Renal cortex interstitium (tissue), 11 donors: ENCODE measurements around the gene IRAK2. TPM values are rescaled to one million over a fixed set of nuclear protein-coding genes. Genes with fewer than 3 reads are reported as not detected.
"Not testable (repeated sequence)": the region's sequence is repeated elsewhere in the genome, so short reads cannot be mapped to it uniquely, and the experiment has no call there.

ENCODE experiments used
- DNase-seq, 11 donors: peaks; one replicate each; pipeline ENCODE4 v3.0.0-alpha.2; 2013; ENCODE audit warnings: low read depth in 9 of 11, low spot score in 4 of 11; ENCODE audit errors: extremely low read depth in 1 of 11
- polyA plus RNA-seq, 3 donors: library from polyadenylated mRNA; unstranded; fragments of 120-200 nt; gene quantifications; one replicate each; pipeline ENCODE4 v1.2.1, GENCODE V29; 2013; ENCODE audit not compliant: insufficient read length in 3 of 3

Gene IRAK2
- polyA plus RNA-seq, 3 donors: 0.61 to 0.76 (median 0.70) TPM

GRCh38 chr3:10244009-10244408, 79.3 kb downstream of the IRAK2 start:
- no peak for DNase-seq

DNA sequence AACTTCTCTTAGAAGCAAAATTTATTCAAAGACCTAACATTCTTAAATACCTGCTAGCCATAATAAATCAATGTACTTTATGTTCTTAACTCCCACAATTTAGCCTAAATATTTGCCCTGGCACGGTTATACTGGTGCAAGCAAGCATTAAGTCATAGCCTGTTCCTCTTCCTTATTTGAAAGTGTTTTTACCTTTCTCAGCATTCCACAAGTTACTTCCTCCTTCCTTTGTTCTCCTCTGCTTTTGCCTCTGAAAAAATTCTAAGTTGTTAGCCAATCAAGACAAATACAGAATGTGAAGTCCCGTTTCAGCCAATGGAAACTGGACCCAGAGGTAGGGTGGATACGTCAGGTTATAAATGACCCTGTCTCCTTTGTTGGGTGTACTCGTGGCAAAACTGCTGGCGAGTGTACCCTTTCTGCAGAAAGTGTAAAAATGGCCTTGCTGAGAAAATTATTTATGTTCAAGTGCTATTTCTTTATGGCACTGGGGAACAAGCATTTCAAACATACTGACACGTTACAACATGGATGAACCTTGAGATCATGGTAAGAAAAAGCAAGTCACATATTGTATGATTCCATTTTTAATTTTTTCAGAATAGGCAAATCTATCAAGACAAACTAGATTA, 80.5 kb downstream of the IRAK2 start:
- DNase-seq: no peak

DNA sequence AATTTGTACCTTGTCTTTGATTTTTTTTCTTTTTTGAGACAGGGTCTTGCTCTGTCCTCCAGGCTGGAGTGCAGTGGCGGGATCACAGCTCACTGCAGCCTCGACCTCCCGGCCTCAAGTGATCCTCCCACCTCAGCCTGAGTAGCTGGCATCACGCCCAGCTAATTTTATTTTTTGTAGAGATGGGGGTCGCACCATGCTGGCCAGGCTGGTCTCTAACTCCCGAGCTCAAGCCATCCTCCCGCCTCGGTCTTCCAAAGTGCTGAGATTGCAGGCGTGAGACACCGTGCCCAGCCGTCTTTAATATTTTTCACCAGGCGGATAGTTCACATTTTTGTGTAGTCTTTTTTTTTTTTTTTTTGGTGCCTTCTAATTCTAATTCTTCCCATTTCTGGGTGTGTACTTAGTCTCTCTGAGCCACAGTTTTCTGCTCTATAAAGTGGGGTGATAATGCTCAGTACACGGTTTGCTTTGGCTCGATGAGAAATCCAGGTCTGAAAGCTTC, 83.0 kb downstream of the IRAK2 start:
- DNase-seq: no peak

GRCh38 chr3:10248184-10248983, 83.7 kb downstream of the IRAK2 start, which contains the start of gene TATDN2:
Gene TATDN2 (plus strand): TSS chr3:10248459. CDS start chr3:10249201, 742 bp downstream.
- DNase-seq: peak; percentile 76 to 92 (median 86)

GRCh38 chr3:10248984-10249748, 84.4 kb downstream of the IRAK2 start:
- DNase-seq: no peak

- no peak for DNase-seq
These were observed 85.1 kb downstream of the IRAK2 start for GRCh38 chr3:10249833-10250232.

- no peak for DNase-seq
These were observed 86.3 kb downstream of the IRAK2 start for GRCh38 chr3:10251006-10251405.

DNA sequence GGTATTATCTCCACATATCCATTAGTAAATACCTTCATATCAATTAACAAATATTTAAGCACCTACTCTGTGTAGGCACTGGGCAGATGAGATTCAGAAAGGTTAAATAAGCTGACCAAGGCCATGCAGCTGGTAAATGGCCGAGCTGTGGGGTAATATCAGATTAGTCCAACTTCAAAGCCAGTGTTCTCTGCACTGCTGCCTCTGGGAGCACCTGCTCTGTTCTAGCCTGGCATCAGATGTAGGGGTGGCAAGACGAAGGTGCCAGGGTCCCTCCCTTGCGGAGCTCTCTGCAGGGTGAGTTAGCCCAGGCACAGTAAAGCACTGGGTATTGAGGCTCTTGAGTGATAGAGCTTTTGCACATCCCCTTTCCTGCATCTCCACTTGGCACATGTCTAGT, 89.0 kb downstream of the IRAK2 start:
- DNase-seq: no peak

GRCh38 chr3:10255835-10256234, 91.1 kb downstream of the IRAK2 start:
- no peak for DNase-seq

GRCh38 chr3:10259036-10259435, 94.3 kb downstream of the IRAK2 start:
- DNase-seq: no peak

DNA sequence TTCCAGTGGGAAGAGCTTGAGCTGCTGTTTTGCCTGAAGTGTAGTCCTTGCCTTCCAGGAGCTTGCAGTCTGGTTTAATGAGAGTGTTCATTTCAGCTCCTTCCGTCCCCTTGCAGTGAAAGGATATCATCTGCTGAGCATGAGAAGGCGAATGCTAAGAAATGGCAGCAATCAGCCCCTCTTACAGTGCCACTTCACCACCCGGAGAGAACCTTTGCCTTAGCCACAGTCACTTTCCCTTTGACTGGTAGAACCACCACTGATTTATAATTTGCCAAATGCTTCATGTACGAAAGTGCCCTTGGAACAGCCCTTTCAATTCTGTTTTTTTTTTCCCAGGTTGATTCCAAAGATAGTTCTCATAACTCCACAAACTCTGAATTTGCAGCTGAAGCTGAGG, 95.1 kb downstream of the IRAK2 start:
- no peak for DNase-seq

DNA sequence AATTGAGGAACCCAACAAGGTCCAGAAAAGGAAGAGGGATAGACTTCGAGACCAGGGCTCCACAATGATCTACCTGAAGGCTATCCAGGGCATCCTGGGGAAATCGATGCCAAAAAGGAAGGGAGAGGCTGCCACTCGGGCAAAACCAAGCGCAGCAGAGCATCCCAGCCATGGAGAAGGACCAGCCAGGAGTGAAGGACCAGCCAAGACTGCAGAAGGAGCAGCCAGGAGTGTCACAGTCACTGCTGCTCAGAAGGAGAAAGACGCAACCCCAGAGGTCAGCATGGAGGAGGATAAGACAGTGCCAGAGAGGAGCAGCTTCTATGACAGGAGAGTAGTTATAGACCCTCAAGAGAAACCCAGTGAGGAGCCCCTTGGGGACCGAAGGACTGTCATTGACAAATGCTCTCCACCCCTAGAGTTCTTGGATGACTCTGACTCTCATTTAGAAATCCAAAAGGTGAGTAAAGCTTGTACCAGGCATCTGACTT, 95.5 kb downstream of the IRAK2 start:
- no peak for DNase-seq

DNA sequence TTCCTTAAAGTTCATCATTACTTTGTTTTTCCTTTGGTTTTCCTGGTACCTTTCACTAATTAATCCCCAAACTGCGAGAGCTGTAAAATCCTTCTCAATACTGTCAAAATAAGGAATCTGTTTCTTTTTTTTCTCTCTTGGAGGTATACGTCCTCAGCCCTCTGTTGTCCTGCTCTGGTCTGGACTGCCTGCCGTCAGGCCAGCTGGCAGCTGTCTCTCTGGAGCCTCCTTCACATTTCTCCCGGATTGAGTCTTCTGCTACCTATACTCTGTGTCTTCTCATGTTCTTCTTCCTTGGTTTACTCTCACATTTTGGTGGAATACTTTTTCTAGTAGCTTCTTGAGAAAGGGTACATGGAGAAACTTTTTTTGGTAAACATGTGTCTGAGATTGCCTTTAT, 97.3 kb downstream of the IRAK2 start:
- DNase-seq: no peak

- no peak for DNase-seq
These were observed 99.1 kb downstream of the IRAK2 start for GRCh38 chr3:10263646-10264363.

DNA sequence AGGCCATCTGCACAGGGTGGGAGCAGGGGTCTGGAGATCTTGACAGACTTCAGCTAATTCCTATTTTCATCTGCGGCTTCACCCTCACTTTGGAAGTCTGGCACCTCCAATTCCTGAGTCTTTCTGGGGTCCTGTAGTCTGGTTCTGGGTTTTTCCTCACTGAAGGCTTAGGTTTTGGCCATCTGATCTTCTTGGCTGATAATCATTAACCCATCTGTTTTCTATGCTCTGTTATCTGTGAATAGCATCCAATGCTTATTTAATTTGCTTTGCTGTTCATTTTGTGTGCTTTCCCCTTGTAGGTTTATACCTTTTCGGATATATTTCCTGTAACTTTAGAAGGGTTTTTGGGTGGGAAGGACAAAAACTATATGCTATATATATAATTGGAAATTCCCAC, 101.1 kb downstream of the IRAK2 start:
- no peak for DNase-seq

- DNase-seq: not testable (repeated sequence)
These were observed 102.2 kb downstream of the IRAK2 start for GRCh38 chr3:10266936-10267335.

DNA sequence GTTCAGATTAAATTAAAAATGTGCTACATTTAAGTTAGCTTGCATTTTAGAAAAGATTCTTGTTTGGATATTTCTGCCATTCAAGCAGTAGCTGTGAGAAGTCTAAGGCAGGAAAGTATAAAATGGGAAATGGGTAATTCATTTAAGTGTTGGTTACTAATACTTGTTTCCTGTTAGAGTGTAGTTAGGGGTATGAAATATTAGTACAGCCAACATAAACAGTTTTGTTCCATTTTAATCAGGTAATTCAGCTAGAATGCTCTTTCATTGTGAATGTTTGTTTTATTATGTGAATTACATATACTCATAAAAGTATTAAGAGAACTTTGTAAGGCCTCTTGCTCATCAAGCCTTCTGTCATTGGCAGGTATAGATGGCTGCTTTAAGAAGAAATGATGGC, 103.4 kb downstream of the IRAK2 start:
- DNase-seq: no peak

GRCh38 chr3:10268930-10269329, 104.2 kb downstream of the IRAK2 start:
- no peak for DNase-seq

DNA sequence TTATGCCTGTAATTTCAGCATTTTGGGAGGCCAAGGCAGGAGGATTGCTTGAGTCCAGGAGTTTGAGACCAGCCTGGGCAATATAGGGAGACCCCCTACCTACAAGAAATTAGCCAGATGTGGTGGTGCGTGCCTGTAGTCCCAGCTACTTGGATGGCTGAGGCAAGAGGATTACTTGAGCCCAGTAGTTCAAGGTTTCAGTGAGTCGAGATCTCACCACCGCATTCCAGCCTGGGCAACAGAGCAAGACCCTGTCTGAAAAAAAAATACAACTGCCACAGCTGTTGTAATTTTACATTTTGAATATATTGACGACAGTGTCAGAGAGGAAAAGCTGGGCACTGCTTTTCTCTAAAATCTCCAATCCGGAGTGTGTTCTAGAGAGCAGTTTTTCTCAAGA, 104.7 kb downstream of the IRAK2 start:
- DNase-seq: no peak
